Lower lobe of right lung (tissue), 2 donors: ENCODE data around the gene TMEM53. TPM values are rescaled to one million over a fixed set of nuclear protein-coding genes. Genes with fewer than 3 reads are reported as not detected.

Experiments used
- ATAC-seq, 2 donors: fragments of 200-7000 bp; cut with Tn5 transposase; one replicate each; pipeline ENCODE4 v1.9.1; 2020 to 2022; ENCODE audit warnings: mild to moderate bottlenecking in 2 of 2, moderate library complexity in 2 of 2
- DNase-seq: peaks from one replicate; pipeline ENCODE4 v3.0.0-alpha.2; 2020
- H3K27ac ChIP-seq: fragments of 200-600 bp; one replicate; pipeline ENCODE4 v1.8.0; 2022
- H3K27me3 ChIP-seq: fragments of 200-600 bp; one replicate; pipeline ENCODE4 v1.8.0; 2022; ENCODE audit warnings: low read depth
- H3K36me3 ChIP-seq: fragments of 200-600 bp; one replicate; pipeline ENCODE4 v1.8.0; 2022; ENCODE audit warnings: mild to moderate bottlenecking
- H3K4me1 ChIP-seq: fragments of 200-600 bp; one replicate; pipeline ENCODE4 v1.8.0; 2022
- H3K4me3 ChIP-seq: fragments of 200-600 bp; one replicate; pipeline ENCODE4 v1.8.0; 2022; ENCODE audit warnings: mild to moderate bottlenecking
- H3K9me3 ChIP-seq: fragments of 200-600 bp; one replicate; pipeline ENCODE4 v1.8.0; 2022
- intact Hi-C: fragments of 100-400 bp; cut with DNase I; formaldehyde crosslinking; loops from one replicate; pipeline ENCODE4 v1.11.0; 2022
- total RNA-seq: library from RNA; stranded (reverse); fragmentation: NEBNext Ultra II Directional; extraction: Animal tissue kit (Norgen Biotek cat#: 25700); gene quantifications from one replicate; pipeline ENCODE4 v1.2.1, GENCODE V29; 2021
- TF ChIP-seq, protein P1 (sequence below): fragments of 200-600 bp; IDR thresholded peaks from one replicate; pipeline ENCODE4 v1.8.0; 2022; ENCODE audit warnings: antibody characterized with exemption, mild to moderate bottlenecking
- donor health status: DM: no; HTN: yes; CAD: no; lungs with severe emphysema.

Gene TMEM53
- total RNA-seq, 1 donor from 2014 or later: 22.6 TPM

DNA sequence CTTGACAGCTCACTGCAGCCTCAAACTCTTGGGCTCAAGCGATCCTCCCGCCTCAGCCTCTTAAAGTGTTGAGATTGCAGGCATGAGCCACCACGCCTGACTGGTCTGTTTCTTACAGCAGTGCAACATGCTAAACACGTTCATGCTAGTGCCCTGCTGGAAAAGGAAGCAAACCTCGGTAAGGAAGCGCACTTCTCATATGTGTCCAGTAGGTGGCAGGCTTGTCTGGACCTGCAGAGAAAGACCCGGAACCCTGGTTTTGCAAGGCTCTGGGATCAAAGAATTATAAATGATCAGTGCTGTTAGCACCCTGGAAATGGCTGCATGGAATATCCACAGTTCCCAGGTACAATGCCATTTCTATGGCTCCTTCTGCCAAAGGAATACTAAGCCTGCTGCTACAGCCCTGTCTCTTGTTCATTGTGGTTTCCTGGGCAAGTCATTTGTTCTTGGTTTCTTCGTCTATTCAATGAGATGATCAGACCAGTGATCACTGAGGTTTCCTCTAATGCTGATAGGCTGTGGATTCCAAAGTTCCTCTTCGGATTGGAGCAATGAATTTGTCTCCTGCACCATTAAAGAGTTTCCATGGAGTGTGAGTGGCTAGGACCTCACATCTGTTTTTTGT, 40.8 kb upstream of the TMEM53 start:
- no peaks in the 10 kb centered on the region for H3K9me3 ChIP-seq
- peak; percentile 57 for DNase-seq
- no peaks in the 10 kb centered on the region for H3K27me3 ChIP-seq
- TF ChIP-seq, protein P1, sequence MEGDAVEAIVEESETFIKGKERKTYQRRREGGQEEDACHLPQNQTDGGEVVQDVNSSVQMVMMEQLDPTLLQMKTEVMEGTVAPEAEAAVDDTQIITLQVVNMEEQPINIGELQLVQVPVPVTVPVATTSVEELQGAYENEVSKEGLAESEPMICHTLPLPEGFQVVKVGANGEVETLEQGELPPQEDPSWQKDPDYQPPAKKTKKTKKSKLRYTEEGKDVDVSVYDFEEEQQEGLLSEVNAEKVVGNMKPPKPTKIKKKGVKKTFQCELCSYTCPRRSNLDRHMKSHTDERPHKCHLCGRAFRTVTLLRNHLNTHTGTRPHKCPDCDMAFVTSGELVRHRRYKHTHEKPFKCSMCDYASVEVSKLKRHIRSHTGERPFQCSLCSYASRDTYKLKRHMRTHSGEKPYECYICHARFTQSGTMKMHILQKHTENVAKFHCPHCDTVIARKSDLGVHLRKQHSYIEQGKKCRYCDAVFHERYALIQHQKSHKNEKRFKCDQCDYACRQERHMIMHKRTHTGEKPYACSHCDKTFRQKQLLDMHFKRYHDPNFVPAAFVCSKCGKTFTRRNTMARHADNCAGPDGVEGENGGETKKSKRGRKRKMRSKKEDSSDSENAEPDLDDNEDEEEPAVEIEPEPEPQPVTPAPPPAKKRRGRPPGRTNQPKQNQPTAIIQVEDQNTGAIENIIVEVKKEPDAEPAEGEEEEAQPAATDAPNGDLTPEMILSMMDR: peak; percentile 94
- H3K4me3 ChIP-seq: no peak overlapping the region
- H3K36me3 ChIP-seq: no peaks in the 10 kb centered on the region
- no peak overlapping the region for H3K27ac ChIP-seq
- H3K4me1 ChIP-seq: peaks cover 13% of the 10 kb centered on the region
- ATAC-seq: peak; percentile 88 to 92
- intact Hi-C loops: no loop called here

DNA sequence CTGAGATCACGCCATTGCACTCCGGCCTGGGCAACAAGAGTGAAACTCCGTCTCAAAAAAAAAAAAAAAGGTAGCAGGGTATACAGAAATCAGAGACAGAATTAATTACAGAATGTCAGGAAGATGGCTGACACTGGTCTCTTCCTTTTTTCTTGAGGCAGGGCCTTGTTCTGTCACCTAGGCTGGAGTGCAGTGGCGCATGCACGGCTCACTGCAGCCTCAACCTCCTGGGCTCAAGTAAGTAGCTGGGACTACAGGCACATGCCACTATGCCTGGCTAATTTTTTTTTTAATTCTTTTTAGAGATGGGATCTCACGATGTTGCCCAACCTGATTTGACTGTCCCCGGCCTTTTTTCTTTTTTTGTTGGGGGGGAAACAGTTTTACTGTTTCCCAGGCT, 40.3 kb upstream of the TMEM53 start:
- TF ChIP-seq, protein P1: no peak
- peaks cover 13% of the 10 kb centered on the region for H3K4me1 ChIP-seq
- H3K36me3 ChIP-seq: no peaks in the 10 kb centered on the region
- H3K27ac ChIP-seq: no peak overlapping the region
- intact Hi-C loops: no loop called here
- DNase-seq: no peak
- ATAC-seq: no peak
- H3K27me3 ChIP-seq: no peaks in the 10 kb centered on the region
- no peaks in the 10 kb centered on the region for H3K9me3 ChIP-seq
- H3K4me3 ChIP-seq: no peak overlapping the region

DNA sequence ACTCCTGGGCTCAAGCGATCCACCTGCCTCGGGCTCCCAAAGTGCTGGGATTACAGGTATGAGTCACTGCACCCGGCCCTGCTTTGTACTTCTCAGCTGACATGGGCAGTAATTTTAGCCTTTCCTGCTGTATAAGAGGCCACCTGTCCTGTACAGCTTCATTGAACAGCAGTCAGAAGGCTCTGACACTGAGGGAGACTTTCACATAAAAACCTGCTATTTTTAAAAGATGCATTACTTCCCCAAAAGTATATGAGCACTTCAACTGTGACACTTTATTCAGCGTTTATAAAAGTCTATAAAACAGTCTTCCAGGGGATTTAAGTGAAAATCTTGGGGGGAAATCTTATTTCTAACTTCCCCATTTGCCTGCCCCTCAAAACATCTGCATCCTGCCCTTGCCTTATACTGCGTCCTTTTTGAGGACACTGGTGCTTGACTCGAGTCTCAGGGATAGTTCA, 39.1 kb upstream of the TMEM53 start:
- Histone ChIP-seq H3K27ac (no peak overlapping the region), H3K27me3 (no peaks in the 10 kb centered on the region), H3K4me3 (no peak overlapping the region), H3K9me3 (no peaks in the 10 kb centered on the region), H3K4me1 (peaks cover 14% of the 10 kb centered on the region), H3K36me3 (no peaks in the 10 kb centered on the region)
- TF ChIP-seq, protein P1: no peak
- DNase-seq: no peak
- intact Hi-C loops: no loop called here
- no peak for ATAC-seq

DNA sequence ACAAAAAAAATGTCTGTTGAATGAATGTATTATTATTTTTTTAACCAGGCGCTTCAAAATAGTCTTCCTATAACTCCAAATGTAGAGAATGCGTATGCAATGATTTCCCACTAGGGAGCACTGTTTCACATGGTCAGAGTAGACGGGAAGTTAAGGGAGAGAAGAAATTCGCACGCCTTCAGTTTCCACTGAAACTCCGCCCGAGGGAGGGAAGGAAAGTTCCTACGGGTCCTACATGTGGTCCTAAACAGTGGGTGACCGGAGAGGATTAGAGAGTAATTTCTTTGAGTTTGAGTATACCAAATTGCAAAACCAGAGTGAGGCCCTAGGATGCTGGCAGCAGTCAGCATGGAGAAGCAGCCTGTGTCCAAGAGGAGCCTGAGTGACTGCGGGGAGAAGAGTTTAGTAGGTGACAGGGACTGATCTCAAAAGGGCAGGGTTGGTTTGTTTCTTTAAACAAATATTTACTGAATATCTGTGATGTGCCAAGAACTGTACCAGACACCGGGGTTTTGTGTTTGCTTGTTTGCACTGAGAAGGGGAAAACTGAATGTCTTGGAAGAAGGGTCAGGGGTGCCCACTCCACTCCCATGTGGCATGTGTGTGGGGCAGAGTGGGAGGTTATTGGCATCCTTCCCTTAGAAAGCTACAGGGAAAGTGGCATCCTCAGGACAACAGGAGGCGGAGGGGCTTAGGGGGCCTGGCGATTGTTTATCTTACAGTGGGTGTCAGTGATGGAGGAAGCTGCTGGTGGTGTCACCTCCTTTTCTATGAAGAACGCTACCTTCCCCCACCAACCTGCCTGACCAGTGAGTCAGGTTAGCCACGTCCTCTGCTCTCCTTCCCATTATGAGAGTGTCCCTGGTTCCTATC, 33.9 kb upstream of the TMEM53 start:
- DNase-seq (no peak), ATAC-seq (peak; percentile 84 to 86)
- H3K4me1 ChIP-seq: peaks cover 6% of the 10 kb centered on the region
- intact Hi-C loops: no loop called here
- no peaks in the 10 kb centered on the region for H3K9me3 ChIP-seq
- no peaks in the 10 kb centered on the region for H3K27me3 ChIP-seq
- TF ChIP-seq, protein P1: peak; percentile 69
- H3K27ac ChIP-seq: no peak overlapping the region
- no peaks in the 10 kb centered on the region for H3K36me3 ChIP-seq
- H3K4me3 ChIP-seq: no peak overlapping the region

DNA sequence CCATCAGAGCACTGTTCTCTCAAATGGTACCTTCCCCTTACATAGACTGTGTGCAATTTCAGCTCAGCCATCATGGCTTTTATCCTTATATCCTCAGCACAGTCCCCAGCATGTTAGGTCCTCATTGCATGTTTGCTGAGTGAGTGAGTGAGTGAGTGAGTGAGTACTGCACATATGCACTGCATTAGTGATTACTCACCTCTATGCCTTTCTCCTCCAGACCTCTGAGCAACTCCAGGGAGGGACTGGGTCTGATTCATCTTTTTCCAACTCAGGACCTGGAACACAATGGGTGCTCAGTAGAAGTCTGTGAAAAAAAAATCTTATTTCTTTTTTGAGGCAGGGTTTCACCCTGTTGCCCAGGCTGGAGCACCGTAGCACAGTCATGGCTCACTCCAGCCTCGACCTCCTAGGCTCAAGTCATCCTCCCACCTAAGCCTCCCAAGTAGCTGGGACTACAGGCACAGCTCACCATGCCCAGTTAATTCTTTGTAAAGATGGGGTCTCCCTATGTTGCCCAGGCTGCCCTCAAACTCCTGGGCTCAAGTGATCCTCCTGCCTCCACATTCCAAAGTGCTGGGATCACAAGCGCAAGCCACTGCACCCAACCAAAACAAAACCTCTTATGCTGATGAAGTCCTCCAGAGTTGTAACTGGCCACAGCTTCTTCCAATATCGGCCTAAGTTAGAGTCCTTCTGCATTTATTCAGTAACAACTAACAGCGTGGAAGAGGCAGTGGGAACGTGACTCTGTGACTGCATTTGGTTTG, 33.0 kb upstream of the TMEM53 start:
- Histone ChIP-seq H3K9me3 (no peaks in the 10 kb centered on the region), H3K27ac (no peak overlapping the region), H3K27me3 (no peaks in the 10 kb centered on the region), H3K4me1 (peaks cover 6% of the 10 kb centered on the region), H3K4me3 (no peak overlapping the region), H3K36me3 (no peaks in the 10 kb centered on the region)
- DNase-seq (no peak), ATAC-seq (peak; percentile 8 to 9)
- TF ChIP-seq, protein P1: no peak
- intact Hi-C loops: no loop called here
